Thyroid gland (tissue), 4 donors: ENCODE data around the gene RFX7.

Source experiments
- POLR2A ChIP-seq, 2 donors: fragments of 450-650 bp; IDR thresholded peaks; one replicate each; pipeline ENCODE4 v1.6.1; 2017; ENCODE audit warnings: antibody characterized with exemption in 2 of 2, mild to moderate bottlenecking in 2 of 2, moderate library complexity in 1 of 2
- TF ChIP-seq, protein P1 (sequence below), 6 experiments: fragments of 200-600 bp in 3 of 6; fragments of 450-650 bp in 3 of 6; sonication (generic) in 3 of 6; IDR thresholded peaks; one replicate each; pipeline ENCODE4 v1.5.1; 2016 to 2019; ENCODE audit warnings: antibody characterized with exemption in 6 of 6, mild to moderate bottlenecking in 2 of 6, inconsistent platforms in 1 of 6, moderate library complexity in 1 of 6

- TF ChIP-seq, protein P1, sequence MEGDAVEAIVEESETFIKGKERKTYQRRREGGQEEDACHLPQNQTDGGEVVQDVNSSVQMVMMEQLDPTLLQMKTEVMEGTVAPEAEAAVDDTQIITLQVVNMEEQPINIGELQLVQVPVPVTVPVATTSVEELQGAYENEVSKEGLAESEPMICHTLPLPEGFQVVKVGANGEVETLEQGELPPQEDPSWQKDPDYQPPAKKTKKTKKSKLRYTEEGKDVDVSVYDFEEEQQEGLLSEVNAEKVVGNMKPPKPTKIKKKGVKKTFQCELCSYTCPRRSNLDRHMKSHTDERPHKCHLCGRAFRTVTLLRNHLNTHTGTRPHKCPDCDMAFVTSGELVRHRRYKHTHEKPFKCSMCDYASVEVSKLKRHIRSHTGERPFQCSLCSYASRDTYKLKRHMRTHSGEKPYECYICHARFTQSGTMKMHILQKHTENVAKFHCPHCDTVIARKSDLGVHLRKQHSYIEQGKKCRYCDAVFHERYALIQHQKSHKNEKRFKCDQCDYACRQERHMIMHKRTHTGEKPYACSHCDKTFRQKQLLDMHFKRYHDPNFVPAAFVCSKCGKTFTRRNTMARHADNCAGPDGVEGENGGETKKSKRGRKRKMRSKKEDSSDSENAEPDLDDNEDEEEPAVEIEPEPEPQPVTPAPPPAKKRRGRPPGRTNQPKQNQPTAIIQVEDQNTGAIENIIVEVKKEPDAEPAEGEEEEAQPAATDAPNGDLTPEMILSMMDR (IDR thresholded peaks at IDR 0.05), result no peak
- TF ChIP-seq POLR2A (IDR thresholded peaks at IDR 0.05), result no peak
These were observed 179.5 kb downstream of the RFX7 start for GRCh38 chr15:56064152-56064551.
